H1 (cell line): ENCODE results near the gene TMEM169.

Source experiments
- CTCF ChIP-seq, 3 experiments: IDR thresholded peaks; 1 replicate in 2 of 3; 2 replicates in 1 of 3; pipeline versions ENCODE4 v1.5.1 to v1.6.1; 2011; ENCODE audit warnings: low read length in 3 of 3, mild to moderate bottlenecking in 3 of 3, inconsistent platforms in 2 of 3, low read depth in 1 of 3, moderate library complexity in 1 of 3; ENCODE audit not compliant: insufficient read depth in 1 of 3; ENCODE audit errors: control extremely low read depth in 1 of 3
- E2F6 ChIP-seq: IDR thresholded peaks from 2 replicates; pipeline ENCODE4 v1.6.1; 2012; ENCODE audit warnings: inconsistent platforms
- GABPA ChIP-seq: IDR thresholded peaks from 2 replicates; pipeline ENCODE4 v1.6.1; 2011; ENCODE audit warnings: mild to moderate bottlenecking, low read length, moderate library complexity, borderline replicate concordance; ENCODE audit not compliant: insufficient read depth
- RFX5 ChIP-seq: IDR thresholded peaks from 2 replicates; pipeline ENCODE4 v1.6.1; 2011; ENCODE audit warnings: low read depth, low read length, improper control_type of control experiment, borderline replicate concordance
- TCF12 ChIP-seq: IDR thresholded peaks from 2 replicates; pipeline ENCODE4 v1.6.1; 2011; ENCODE audit warnings: low read depth, mild to moderate bottlenecking, low read length

- TF ChIP-seq TCF12 (no peak), CTCF (IDR thresholded peaks at IDR 0.05; ENCODE audit: control extremely low read depth in 1 of 3, insufficient read depth in 1 of 3, low read depth in 1 of 3, low read length in 3 of 3) (no peak), E2F6 (no peak), RFX5 (no peak), GABPA (no peak)
Observed at GRCh38 chr2:216049452-216049851, 32.3 kb upstream of the TMEM169 start.
